ENCODE results near the gene SLC30A9.

Gene SLC30A9

GRCh38 chr4:41990365-41991111, at the start of gene SLC30A9:
TSS of gene SLC30A9 (plus strand) at chr4:41990530. CDS start at chr4:41990652, 122 bp downstream.
- in situ Hi-C loops (cut with MboI; ENCODE audit: low sequenced_read_pairs): no loop called here

- in situ Hi-C loops (cut with MboI; ENCODE audit: low sequenced_read_pairs): no loop called here
These were observed 49.5 kb upstream of the SLC30A9 start for GRCh38 chr4:41940834-41941233.

- in situ Hi-C loops (cut with MboI; ENCODE audit: low sequenced_read_pairs): no loop called here
These were observed 46.8 kb upstream of the SLC30A9 start for GRCh38 chr4:41943506-41943905.

GRCh38 chr4:41944089-41944488, 46.2 kb upstream of the SLC30A9 start:
- in situ Hi-C loops (cut with MboI; ENCODE audit: low sequenced_read_pairs): no loop called here

- in situ Hi-C loops (cut with MboI; ENCODE audit: low sequenced_read_pairs): no loop called here
These were observed 40.8 kb upstream of the SLC30A9 start for GRCh38 chr4:41949531-41949930.

GRCh38 chr4:41957634-41958033, 32.7 kb upstream of the SLC30A9 start:
- in situ Hi-C loops (cut with MboI; ENCODE audit: low sequenced_read_pairs): no loop called here

GRCh38 chr4:41963105-41963504, 27.2 kb upstream of the SLC30A9 start:
- in situ Hi-C loops (cut with MboI; ENCODE audit: low sequenced_read_pairs): no loop called here

GRCh38 chr4:41964401-41964800, 25.9 kb upstream of the SLC30A9 start:
- in situ Hi-C loops (cut with MboI; ENCODE audit: low sequenced_read_pairs): no loop called here

GRCh38 chr4:41967392-41967791, 22.9 kb upstream of the SLC30A9 start:
- in situ Hi-C loops (cut with MboI; ENCODE audit: low sequenced_read_pairs): no loop called here

- in situ Hi-C loops (cut with MboI; ENCODE audit: low sequenced_read_pairs): no loop called here
These were observed 20.7 kb upstream of the SLC30A9 start for GRCh38 chr4:41969671-41970070.

GRCh38 chr4:41975341-41975740, 15.0 kb upstream of the SLC30A9 start:
- in situ Hi-C loops (cut with MboI; ENCODE audit: low sequenced_read_pairs): no loop called here

GRCh38 chr4:41976775-41977516, 13.4 kb upstream of the SLC30A9 start:
- in situ Hi-C loops (cut with MboI; ENCODE audit: low sequenced_read_pairs): no loop called here

- in situ Hi-C loops (cut with MboI; ENCODE audit: low sequenced_read_pairs): no loop called here
These were observed 12.6 kb upstream of the SLC30A9 start for GRCh38 chr4:41977709-41978108.

- in situ Hi-C loops (cut with MboI; ENCODE audit: low sequenced_read_pairs): no loop called here
These were observed 8.9 kb upstream of the SLC30A9 start, which contains the start of gene DCAF4L1 for GRCh38 chr4:41981456-41981855. TSS of gene DCAF4L1 (plus strand) at chr4:41981756. CDS start at chr4:41981793, 37 bp downstream.

GRCh38 chr4:41982716-41983115, 7.6 kb upstream of the SLC30A9 start:
- in situ Hi-C loops (cut with MboI; ENCODE audit: low sequenced_read_pairs): no loop called here

- in situ Hi-C loops (cut with MboI; ENCODE audit: low sequenced_read_pairs): no loop called here
These were observed 5.2 kb upstream of the SLC30A9 start for GRCh38 chr4:41985151-41985550.

- in situ Hi-C loops (cut with MboI; ENCODE audit: low sequenced_read_pairs): no loop called here
These were observed 351 bp upstream of the SLC30A9 start for GRCh38 chr4:41989994-41990364.

GRCh38 chr4:41991916-41992767, 1.8 kb downstream of the SLC30A9 start:
- in situ Hi-C loops (cut with MboI; ENCODE audit: low sequenced_read_pairs): no loop called here

GRCh38 chr4:41992967-41993857, 2.9 kb downstream of the SLC30A9 start:
- in situ Hi-C loops (cut with MboI; ENCODE audit: low sequenced_read_pairs): no loop called here

- in situ Hi-C loops (cut with MboI; ENCODE audit: low sequenced_read_pairs): no loop called here
These were observed 4.2 kb downstream of the SLC30A9 start for GRCh38 chr4:41994461-41994985.
